GM19324 (cell line): ENCODE data around the gene COL7A1.
"Not testable (repeated sequence)": the region's sequence is repeated elsewhere in the genome, so short reads cannot be mapped to it uniquely, and the experiment has no call there.

Experiments
- ATAC-seq: cut with Tn5 transposase; IDR thresholded peaks from one replicate; pipeline ENCODE4 v1.9.1; 2021; ENCODE audit warnings: mild to moderate bottlenecking, moderate library complexity; ENCODE audit not compliant: unreplicated experiment, low FRiP score

Gene COL7A1

GRCh38 chr3:48565186-48565585, 29.9 kb downstream of the COL7A1 start:
- no peak for ATAC-seq

DNA sequence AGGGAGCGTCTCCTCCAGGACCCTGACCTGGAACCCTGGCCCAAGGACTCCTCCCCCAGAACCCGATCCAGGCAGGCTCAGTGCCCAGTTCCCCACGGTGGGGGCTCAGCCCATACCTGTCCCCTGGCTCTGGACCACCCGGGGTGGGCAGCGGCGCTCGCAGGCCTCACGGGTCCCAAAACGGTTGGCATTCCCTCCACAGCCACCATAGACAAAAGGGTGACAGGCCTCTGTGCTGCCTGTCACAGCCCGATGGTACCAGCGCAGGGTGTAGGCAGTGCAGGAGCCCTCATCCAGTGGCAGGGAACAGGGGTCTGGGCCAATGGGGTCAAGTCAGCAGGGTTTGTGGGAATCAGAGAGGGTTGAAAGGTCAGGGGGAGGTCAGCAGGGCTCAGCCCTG, 30.5 kb downstream of the COL7A1 start:
- no peak for ATAC-seq

DNA sequence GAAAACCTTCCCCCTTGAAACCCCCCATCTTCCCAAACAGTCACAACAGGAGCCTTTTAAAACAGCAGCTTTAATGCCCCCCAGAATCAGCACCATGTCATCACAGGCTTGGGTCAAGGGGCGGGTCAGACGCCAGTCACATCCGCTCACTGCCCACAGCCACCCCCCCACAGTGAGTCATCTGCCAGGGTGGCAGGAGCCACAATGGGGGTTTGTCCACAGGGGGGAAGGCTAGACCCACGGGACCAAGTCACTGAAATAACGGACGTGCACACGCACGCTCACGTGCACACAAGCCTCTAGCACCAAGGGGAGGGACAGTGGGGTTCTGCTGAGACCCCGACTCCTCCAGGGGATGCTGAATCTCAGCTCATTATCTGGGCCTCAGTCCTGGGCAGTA, 31.1 kb downstream of the COL7A1 start:
- no peak for ATAC-seq

- no peak for ATAC-seq
Measured at GRCh38 chr3:48563382-48563918, 31.7 kb downstream of the COL7A1 start, which contains the start of gene UCN2. Gene UCN2 (minus strand): TSS chr3:48563781. CDS start chr3:48563124, 657 bp downstream.

DNA sequence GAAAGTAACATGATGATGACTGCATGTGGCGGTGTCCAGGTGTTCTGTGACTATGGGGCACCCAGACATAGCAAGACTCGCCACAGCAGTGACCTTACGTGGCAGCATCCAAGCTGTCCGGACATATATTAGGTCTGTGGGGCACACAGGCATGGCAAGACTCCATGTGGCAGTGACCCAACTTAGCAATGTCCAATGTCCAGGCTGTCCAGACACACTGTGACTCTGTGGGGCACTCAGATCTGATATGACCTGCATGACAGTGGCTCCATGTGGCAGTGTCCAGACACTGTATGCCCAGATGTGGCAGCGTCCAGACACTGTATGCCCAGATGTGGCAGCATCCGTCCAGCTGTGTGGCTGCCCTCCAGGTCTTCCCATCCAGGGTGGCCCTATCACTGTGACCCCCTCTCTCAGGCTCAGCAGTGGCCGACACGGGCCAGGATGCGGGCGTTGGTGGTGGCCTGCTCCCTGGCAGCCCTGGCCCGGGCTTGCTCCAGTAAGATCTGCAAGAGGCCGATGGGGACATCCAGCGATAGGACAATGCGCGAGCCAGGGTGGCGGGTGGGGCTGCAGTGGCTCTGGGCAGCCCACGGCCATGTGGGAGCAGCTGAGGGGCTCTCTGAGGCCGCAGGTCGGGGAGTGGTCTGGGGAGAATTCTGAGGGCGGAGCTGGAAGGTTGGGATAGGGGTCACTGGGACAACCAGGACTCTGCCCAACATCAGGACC, 32.6 kb downstream of the COL7A1 start:
- no peak for ATAC-seq

GRCh38 chr3:48561045-48561736, 33.9 kb downstream of the COL7A1 start:
- no peak for ATAC-seq

DNA sequence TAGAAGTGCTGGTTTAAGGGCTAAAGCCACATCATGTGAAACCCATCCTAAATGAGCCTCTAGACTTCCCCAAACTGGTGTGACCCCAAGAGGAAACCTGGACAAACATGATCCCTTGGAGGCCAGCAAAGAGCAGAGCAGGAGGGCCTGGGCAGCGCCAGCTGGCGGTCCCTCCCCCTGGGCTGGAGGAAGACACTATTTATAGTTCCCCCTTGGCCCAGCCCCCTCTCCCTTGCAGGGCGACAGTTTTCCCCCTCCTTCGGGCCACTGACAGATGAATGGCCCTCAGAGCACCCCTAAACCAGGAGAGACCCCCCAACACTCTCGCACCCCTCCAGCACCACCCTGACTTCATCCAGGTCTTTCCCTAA, 34.5 kb downstream of the COL7A1 start:
- no peak for ATAC-seq

GRCh38 chr3:48558493-48559134, 36.5 kb downstream of the COL7A1 start:
- ATAC-seq = no peak

GRCh38 chr3:48556796-48557626, 38.1 kb downstream of the COL7A1 start, which contains the start of gene PFKFB4:
Gene PFKFB4 (minus strand): TSS chr3:48556803. CDS start chr3:48556777, 26 bp downstream.
- peak; percentile 94 for ATAC-seq

DNA sequence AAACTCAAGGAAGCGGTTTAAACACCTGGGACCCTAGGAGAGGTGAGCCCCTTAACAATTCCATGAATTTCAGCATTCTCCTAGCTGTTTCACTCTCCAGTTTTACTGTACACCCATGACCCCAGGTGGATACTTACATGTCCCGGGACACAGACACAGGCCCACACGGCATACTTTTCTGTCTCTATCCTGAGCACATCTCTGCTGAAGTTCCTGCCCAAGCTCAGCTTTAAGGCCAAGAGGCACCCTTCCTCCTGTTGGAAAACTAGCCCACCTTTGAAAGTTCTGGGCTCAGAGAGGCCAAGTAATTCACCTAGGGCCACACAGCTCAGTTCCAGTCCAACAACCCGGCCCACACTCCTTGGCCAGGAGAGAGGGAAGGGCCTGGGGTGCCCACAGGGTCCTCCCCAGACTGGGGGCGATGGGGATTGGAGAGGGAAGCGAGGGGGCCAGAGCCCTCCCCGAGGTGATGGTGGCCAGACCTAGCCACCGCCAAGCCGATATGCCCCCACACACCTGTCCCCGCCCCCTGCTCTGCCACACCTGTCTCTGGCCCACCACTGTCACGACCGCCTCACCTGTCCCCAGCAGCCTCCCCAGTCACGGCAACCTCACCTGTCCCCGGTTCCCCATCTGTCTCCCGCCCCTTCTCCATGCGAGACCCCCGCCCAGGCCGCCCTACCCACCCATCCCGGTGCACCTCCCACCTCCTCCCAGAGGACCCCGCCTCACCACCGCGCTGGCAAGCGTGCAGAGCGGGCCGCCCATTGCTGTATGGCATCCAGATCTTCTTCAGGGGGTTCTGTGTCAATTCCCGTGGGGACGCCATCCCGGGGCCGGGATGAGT, 39.0 kb downstream of the COL7A1 start:
- ATAC-seq = no peak

DNA sequence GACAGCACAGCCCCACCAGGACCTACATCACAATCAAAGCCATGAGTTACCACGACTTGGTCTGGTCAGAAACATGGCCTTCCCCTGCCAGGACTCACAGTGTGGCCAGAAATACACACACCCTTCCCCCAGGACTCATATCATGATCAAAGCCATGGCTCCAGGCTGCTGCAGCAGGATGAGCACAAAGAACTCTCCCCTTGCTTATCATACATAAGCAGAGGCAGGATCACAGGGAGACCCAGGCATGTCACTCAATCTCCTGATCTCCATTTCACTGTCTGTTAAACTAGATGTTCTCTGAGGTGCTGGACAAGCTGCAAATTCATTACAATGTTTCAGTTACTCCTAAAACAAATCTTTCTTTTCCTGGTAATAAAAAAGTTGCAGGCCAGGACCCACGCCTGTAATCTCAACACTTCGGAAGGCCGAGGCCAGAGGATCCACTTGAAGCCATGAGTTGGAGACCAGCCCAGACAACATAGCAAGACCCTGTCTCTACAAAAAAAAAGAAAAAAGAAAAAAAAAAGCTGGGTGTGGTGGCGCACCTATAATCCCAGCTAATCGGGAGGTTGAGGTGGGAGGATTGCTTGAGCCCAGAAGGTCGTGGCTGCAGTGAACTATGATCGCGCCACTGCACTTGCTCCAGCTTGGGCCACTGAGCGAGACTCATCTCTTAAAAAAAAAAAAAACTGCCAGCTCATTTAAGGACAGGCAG, 39.7 kb downstream of the COL7A1 start:
- no peak for ATAC-seq

GRCh38 chr3:48553886-48554845, 41.0 kb downstream of the COL7A1 start:
- no peak for ATAC-seq

DNA sequence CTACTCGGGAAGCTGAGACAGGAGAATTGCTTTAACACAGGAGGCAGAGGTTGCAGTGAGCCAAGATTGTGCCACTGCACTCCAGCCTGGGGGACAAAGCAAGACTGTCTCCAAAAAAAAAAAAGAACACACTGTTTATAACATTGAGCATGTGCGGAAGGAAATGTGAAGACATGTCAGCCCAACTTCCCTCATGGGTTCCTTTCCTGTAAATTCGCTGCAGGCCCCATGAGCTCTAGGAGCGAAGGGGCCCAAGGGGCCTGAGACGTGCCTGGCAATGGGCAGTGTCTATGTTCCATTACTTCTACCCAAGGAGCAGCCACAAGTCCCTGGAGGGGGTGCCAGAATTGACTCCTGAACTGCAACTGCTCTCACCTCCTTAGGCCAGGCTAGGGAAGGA, 41.8 kb downstream of the COL7A1 start:
- ATAC-seq = no peak

DNA sequence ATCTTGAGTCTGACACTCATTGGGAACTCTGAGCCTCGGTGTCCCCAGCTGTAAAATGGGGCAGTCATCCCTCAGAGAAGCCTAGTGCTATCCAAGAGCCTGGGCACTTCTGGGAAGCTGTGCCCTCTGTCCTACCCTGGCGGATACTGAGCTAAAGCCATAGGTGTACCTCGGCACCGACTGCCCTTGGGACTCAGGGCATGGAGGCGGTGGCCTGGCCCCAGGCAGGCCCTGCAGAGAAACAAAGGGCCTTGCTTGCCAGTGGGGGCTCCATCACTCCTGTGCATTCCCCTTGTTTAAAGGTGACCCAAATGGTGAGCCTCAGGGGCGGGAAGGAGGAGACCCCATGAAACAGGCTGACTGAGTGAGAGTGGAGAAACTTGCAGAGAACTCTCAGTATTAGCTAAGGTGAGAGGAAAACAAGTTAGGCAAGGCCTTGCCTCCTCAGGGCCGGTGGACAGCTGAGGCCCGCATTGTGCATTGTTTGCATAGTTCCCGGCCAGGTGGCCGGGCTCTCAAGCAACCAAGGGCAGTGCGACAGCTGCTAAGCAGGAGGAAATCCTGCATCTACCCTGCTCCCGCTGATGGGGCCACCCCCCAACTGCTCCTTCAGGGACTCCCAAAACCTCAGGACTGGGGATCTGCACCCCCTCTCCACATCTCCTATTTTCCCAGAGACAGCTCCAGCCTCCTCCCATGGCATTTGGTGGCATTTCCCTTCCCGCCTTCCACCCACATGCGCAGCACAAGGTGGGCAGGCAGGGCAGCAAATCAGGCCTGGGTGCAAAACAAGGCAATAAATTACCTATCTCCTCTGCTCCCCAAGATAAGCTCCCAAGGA, 42.8 kb downstream of the COL7A1 start:
- ATAC-seq = no peak

- ATAC-seq = not testable (repeated sequence)
Measured at GRCh38 chr3:48551651-48552050, 43.5 kb downstream of the COL7A1 start.

- no peak for ATAC-seq
Measured at GRCh38 chr3:48548729-48549705, 46.1 kb downstream of the COL7A1 start.
